Ovary (tissue), 3 donors: ENCODE data around the gene VPS18.
"Not testable (repeated sequence)": the region's sequence is repeated elsewhere in the genome, so short reads cannot be mapped to it uniquely, and the experiment has no call there.

Source experiments
- EP300 ChIP-seq: sonication (generic); formaldehyde crosslinking; IDR thresholded peaks from one replicate; pipeline ENCODE4 v1.6.1; 2017; ENCODE audit warnings: antibody characterized with exemption
- TF ChIP-seq, protein P1 (sequence below), 3 donors: fragments of 450-650 bp in 2 of 3; fragments of 200-600 bp in 1 of 3; IDR thresholded peaks; one replicate each; pipeline versions ENCODE4 v1.5.1 to v1.8.0; 2016 to 2022; ENCODE audit warnings: antibody characterized with exemption in 3 of 3, mild to moderate bottlenecking in 1 of 3
- donor health status: DM: no; HTN: no; CAD: no.

DNA sequence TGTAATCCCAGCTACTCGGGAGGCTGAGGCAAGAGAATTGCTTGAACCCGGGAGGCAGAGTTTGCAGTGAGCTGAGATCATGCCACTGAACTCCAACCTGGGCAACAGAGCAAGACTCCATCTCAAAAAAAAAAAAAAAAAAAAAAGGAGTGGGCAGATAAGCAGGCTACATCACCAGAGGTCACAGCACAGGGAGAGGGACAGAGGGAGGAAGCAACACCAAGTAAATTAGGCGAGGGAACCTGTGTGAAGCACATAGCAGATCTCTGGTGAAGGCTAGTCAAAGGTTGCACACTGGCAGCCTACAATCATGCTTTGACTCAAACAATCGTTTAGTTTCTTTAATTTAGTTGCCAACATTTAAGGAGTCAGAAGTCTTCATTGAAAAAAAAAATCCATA is 33.1 kb upstream of the VPS18 start:
- TF ChIP-seq, protein P1, sequence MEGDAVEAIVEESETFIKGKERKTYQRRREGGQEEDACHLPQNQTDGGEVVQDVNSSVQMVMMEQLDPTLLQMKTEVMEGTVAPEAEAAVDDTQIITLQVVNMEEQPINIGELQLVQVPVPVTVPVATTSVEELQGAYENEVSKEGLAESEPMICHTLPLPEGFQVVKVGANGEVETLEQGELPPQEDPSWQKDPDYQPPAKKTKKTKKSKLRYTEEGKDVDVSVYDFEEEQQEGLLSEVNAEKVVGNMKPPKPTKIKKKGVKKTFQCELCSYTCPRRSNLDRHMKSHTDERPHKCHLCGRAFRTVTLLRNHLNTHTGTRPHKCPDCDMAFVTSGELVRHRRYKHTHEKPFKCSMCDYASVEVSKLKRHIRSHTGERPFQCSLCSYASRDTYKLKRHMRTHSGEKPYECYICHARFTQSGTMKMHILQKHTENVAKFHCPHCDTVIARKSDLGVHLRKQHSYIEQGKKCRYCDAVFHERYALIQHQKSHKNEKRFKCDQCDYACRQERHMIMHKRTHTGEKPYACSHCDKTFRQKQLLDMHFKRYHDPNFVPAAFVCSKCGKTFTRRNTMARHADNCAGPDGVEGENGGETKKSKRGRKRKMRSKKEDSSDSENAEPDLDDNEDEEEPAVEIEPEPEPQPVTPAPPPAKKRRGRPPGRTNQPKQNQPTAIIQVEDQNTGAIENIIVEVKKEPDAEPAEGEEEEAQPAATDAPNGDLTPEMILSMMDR (IDR thresholded peaks at IDR 0.05): not testable (repeated sequence)
- TF ChIP-seq EP300: not testable (repeated sequence)
